ENCODE measurements around the gene SSX2.
"Not testable (repeated sequence)": the region's sequence is repeated elsewhere in the genome, so short reads cannot be mapped to it uniquely, and the experiment has no call there.

DNA sequence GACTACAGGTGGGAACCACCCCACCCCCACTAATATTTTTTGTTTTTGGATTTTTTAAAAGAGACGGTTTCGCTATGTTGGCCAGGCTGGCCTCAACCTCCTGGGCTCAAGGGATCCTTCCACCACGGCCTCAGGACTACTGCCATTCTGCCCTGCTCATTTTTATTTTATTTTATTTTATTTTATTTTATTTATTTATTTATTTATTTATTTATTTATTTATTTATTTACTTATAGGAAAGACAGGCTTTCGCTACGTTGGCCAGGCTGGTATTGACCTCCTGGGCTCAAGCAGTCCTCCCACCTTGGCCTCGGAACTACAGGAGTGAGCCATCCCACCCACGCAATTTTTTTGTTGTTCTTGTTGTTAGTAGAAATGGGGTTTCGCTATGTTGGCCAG, 51.5 kb downstream of the SSX2 start:
- not testable (repeated sequence) for TF ChIP-seq POLR2A, POLR2AphosphoS5 (IDR thresholded peaks at IDR 0.05)
- TF ChIP-seq, protein P1, sequence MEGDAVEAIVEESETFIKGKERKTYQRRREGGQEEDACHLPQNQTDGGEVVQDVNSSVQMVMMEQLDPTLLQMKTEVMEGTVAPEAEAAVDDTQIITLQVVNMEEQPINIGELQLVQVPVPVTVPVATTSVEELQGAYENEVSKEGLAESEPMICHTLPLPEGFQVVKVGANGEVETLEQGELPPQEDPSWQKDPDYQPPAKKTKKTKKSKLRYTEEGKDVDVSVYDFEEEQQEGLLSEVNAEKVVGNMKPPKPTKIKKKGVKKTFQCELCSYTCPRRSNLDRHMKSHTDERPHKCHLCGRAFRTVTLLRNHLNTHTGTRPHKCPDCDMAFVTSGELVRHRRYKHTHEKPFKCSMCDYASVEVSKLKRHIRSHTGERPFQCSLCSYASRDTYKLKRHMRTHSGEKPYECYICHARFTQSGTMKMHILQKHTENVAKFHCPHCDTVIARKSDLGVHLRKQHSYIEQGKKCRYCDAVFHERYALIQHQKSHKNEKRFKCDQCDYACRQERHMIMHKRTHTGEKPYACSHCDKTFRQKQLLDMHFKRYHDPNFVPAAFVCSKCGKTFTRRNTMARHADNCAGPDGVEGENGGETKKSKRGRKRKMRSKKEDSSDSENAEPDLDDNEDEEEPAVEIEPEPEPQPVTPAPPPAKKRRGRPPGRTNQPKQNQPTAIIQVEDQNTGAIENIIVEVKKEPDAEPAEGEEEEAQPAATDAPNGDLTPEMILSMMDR (IDR thresholded peaks at IDR 0.05) = not testable (repeated sequence)
